HG03439 (cell line): Measurements from ENCODE around the gene ARL4A.
A peak's percentile ranks its signal among the peaks of the same experiment; 100 is the strongest.
"Not testable (repeated sequence)": the region's sequence is repeated elsewhere in the genome, so short reads cannot be mapped to it uniquely, and the experiment has no call there.

ENCODE experiments used
- ATAC-seq: cut with Tn5 transposase; IDR thresholded peaks from one replicate; pipeline ENCODE4 v1.9.1; 2021; ENCODE audit warnings: mild to moderate bottlenecking, moderate library complexity; ENCODE audit not compliant: unreplicated experiment

ARL4A gene

DNA sequence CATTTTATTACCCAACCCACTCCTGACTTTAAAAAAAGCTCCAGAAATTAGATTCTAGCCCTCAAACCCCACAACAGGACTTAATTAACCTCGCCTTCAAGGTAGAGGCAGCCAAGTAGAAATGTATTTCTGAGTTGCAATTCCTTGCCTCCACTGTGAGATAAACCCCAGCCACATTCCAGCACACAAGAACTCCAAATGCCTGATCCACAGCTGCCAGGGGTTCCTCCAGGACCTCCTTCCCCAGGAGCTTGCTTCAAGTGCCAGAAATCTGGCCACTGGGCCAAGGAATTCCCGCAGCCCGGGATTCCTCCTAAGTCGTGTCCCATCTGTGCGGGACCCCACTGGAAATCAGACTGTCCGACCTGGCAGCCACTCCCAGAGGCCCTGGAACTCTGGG, 25.9 kb upstream of the ARL4A start:
- no peak for ATAC-seq

GRCh38 chr7:12670000-12670729, 17.3 kb upstream of the ARL4A start:
- no peak for ATAC-seq

DNA sequence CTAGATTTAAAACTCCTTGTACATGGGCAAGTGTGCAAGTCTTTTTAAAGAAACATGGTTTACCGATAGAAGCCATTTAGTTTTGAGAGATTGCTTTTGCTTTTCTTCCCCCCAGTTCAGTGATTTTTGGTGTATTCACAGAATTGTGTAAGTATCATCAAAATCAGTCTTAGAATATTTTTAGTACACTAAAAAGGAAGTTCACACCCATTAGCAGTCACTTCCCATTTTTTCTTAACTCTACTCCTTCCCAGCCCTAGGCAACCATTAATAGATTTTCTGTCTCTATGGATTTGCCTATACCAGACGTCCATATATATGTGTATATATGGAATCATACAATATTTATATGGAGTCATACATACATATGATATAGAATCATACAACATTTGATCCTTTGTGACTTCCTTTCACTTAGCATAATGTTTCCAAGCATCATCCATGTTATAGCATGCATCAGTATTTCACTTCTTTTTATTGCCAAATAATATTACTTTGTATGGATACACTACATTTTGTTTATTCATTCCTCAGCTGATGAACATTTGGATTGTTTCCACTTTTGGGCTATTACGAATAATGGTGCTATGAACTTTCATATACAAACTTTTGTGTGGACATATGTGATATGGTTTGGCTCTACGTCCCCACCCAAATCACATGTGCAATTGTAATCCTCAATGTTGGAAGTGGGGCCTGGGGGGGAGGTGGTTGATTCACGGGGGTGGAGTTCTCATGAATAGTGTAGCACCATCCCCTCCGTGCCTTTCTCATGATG, 16.5 kb upstream of the ARL4A start:
- no peak for ATAC-seq

DNA sequence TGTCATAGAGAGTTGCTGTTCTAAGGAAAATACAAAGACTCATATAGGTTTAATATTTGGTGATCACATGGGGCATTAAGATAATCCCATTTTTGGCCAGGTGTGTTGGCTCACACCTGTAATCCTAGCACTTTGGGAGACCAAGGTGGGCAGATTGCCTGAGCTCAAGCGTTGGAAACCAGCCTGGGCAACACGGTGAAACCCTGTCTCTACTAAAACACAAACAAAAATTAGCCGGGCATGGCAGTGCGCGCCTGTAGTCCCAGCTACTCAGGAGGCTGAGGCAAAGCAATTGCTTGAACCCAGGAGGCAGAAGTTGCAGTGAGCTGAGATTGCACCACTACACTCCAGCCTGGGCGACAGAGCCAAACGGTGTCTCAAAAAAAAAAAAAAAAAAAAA, 14.0 kb upstream of the ARL4A start:
- ATAC-seq: not testable (repeated sequence)

- ATAC-seq: no peak
Observed at GRCh38 chr7:12674053-12674452, 13.4 kb upstream of the ARL4A start.

- ATAC-seq: peak; percentile 86
Observed at GRCh38 chr7:12674861-12675260, 12.6 kb upstream of the ARL4A start.

GRCh38 chr7:12683678-12684585, 3.5 kb upstream of the ARL4A start:
- ATAC-seq: no peak

DNA sequence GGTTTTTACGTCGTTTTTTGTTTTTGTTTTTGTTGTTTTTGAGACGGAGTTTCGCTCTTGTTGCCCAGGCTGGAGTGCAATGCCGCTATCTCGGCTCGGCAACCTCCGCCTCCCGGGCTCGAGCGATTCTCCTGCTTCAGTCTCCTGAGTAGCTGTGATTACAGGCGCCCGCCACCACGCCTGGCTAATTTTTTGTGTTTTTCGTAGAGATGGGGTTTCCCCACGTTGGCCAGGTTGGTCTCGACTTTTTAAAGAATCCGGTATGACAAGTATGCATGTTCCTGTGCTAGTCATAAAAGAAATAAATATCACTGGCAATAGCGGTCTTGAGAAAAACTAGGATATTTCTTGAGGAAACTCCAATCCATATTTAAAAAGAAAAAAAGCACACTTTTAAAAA, 2.7 kb upstream of the ARL4A start:
- ATAC-seq: no peak

DNA sequence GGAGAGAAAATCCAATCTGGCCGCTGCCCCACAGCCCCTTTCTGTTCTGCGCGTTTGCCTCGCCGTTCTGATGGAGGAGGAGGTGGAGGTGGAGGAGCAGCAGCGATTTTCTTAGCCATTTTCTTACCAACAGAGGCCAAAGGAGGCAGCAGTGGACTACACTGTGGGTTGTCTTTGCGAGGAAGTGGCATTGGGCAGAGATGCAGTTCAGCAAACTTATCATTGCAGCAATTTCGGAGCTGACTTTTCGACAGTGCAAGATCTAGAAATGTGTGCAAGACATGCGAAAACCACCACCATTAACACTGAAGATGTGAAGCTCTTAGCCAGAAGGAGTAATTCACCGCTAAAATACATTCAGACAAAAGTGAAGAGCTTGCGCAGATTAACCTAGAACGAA, 1.9 kb upstream of the ARL4A start:
- no peak for ATAC-seq

GRCh38 chr7:12686234-12686890, 1.1 kb upstream of the ARL4A start:
- peak; percentile 87 for ATAC-seq

DNA sequence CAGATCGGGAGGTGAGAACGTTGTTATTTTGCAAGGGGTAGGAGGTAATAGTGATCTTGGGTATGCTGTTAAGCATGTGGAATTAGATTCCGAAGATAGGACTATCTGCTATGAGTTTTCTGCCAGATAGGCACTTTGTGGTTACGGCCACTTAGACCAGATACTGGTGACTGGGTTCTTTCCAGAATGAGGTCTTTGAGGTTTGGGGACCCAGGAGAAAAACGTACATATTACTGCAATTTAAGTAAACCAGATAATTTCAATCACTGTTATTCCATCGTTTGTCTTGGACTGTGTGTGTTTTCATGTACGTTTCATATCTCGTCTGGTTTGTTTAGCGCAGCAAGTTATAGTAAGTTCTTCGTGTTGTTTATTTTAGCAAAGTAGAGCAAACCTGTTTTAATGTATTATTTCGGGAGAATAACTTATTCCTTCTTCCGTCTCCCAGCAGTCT, 312 bp downstream of the ARL4A start:
- ATAC-seq: peak; percentile 0

GRCh38 chr7:12688485-12689170, 1.2 kb downstream of the ARL4A start:
- ATAC-seq: not testable (repeated sequence)

- no peak for ATAC-seq
Observed at GRCh38 chr7:12689451-12689850, 2.0 kb downstream of the ARL4A start.

DNA sequence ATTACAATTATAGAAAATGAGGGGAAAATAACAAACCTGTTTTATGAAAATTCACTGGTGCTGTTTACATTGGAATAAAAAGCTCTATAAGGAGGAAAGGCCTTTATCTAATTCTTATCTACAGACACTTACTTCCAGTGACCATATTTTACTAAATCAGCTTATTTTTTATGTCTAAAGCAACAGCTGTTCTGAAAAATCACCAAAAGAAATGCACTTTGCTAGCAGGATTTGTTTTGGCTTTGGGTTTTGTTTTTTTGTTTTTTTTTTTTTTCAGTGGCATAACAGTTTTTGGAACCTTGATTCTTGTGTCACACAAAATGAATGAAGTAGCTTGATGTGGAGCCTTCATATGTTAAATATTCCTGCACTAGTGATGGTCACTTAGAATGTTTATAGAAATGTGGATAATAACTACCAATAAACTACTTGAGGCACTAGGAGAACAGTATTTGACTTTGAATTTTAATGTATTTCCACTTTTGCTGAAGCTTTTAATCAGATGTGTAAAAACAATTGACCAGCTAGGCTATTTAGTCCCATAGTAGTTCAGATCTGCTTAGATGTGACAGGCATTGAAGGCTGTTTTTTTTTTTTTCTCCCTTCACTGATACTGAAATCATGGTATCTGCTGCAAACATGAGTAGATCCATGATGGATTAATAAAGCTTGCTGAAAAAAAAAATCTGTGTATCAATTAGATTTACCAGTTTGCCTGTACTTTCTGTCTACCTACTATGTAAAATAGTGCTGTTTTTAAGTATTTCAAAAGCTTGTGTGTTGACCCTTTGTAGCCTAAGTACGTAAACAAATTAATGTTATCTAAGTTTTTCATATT, 2.8 kb downstream of the ARL4A start:
- ATAC-seq: no peak

DNA sequence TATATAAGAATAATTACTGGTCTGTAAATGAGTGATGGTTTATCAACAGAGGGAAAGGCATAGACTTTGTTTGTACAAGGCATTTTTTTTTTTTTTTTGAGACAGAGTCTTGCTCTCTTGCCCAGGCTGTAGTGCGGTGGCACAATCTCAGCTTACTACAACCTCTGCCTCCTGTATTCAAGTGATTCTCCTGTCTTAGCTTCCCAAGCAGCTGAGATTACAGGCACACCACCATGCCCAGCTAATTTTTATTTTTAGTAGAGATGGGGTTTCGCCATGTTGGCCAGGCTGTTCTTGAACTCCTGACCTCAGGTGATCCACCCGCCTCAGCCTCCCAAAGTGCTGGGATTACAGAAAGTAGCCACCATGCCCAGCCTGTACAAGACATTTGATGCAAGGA, 4.0 kb downstream of the ARL4A start:
- ATAC-seq: not testable (repeated sequence)

GRCh38 chr7:12692035-12692434, 4.6 kb downstream of the ARL4A start:
- no peak for ATAC-seq

DNA sequence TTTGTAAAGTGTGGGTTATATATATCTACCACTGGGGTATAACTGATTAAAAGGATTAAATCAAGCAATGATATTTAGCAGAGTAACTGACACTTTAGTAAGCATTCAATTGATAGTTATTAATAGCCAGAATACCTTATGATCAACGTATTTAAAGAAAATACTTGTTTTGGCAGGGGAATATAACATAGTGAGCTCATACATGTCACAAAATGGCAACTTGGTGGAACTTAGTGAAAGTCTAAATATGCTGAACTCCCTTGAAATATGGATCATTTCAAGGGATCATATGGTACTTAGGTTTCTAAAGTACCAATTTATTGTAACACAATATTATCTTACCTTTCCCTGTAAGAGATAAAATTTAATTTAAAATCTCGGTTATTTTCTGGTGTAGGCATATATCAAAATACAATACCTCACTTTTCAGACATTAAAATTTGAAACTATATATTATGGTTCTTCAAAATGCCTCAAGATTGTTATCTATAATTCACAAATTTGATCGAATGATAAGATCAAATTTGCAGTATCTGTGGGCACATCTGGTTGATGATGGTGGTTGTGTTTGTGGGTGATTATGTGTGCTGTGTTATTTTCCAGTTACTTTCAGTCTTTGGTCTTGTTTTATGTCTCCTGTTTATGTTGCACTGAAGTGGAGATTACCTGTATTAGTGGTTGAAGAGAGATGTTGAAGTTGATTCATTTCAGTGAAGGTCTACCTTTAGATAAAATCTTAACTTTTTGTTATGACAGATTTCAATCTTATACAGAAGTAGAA, 5.2 kb downstream of the ARL4A start:
- no peak for ATAC-seq

- ATAC-seq: no peak
Observed at GRCh38 chr7:12694817-12695216, 7.4 kb downstream of the ARL4A start.

GRCh38 chr7:12695965-12696364, 8.5 kb downstream of the ARL4A start:
- no peak for ATAC-seq
